ENCODE results near the gene SEC22C.

DNA sequence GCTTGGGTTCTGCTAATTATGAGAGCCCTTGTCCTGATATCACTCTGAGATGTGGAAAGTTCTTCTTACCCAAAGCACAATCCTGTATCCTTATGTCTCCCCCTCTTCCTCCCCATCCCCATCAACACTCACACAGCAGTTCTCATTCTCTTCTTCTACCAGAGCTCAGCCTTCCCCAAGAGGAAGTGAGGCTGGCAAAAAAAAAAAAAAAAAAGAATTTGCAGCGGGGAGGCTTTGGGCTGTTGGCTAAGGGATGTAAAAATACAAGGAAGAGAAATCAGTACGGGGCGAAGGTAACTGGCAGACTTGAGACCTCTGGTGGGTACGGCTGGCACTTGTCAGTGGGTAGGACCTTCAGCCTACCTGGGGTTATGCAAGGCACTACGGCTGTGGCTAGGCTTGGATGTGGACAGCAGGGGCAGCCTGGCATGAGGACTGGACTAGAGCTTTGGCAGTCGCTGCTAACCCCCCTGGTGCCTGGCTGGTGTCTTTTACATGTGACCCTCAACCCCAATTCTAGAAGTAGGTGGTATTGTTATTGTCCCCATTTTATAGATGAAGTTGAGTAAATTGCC lies 73.9 kb downstream of the SEC22C start:
- TF ChIP-seq, protein P1, sequence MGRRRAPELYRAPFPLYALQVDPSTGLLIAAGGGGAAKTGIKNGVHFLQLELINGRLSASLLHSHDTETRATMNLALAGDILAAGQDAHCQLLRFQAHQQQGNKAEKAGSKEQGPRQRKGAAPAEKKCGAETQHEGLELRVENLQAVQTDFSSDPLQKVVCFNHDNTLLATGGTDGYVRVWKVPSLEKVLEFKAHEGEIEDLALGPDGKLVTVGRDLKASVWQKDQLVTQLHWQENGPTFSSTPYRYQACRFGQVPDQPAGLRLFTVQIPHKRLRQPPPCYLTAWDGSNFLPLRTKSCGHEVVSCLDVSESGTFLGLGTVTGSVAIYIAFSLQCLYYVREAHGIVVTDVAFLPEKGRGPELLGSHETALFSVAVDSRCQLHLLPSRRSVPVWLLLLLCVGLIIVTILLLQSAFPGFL (CRISPR knock-in tag; IDR thresholded peaks at IDR 0.05): no peak
- TF ChIP-seq HDAC6 (IDR thresholded peaks at IDR 0.05; ENCODE audit: low read depth, low read length) (no peak), AGO1 (IDR thresholded peaks at IDR 0.05; ENCODE audit: low read depth, low read length, poor library complexity, severe bottlenecking) (no peak), MATR3 (CRISPR knock-in tag; IDR thresholded peaks at IDR 0.05) (no peak)
- TF ChIP-seq, protein P2, sequence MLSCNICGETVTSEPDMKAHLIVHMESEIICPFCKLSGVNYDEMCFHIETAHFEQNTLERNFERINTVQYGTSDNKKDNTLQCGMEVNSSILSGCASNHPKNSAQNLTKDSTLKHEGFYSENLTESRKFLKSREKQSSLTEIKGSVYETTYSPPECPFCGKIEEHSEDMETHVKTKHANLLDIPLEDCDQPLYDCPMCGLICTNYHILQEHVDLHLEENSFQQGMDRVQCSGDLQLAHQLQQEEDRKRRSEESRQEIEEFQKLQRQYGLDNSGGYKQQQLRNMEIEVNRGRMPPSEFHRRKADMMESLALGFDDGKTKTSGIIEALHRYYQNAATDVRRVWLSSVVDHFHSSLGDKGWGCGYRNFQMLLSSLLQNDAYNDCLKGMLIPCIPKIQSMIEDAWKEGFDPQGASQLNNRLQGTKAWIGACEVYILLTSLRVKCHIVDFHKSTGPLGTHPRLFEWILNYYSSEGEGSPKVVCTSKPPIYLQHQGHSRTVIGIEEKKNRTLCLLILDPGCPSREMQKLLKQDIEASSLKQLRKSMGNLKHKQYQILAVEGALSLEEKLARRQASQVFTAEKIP (CRISPR knock-in tag; IDR thresholded peaks at IDR 0.05; ENCODE audit: borderline replicate concordance): no peak

Measured in HepG2 (cell line).